SK-N-SH treated with all-trans-retinoic acid at 6 μM for 48 hours (cell line): ENCODE data around the gene PDE1A.

ENCODE experiments used
- ARNTL ChIP-seq: fragments of 450-650 bp; formaldehyde crosslinking; IDR thresholded peaks from 2 replicates; pipeline ENCODE4 v1.5.0; 2020; ENCODE audit warnings: low read depth, mild to moderate bottlenecking, moderate library complexity, borderline replicate concordance
- BACH2 ChIP-seq: fragments of 250-450 bp; sonication (Bioruptor Pico); IDR thresholded peaks from 2 replicates; pipeline ENCODE4 v1.9.0; 2021; ENCODE audit warnings: mild to moderate bottlenecking, borderline replicate concordance
- CREB5 ChIP-seq: fragments of 250-450 bp; sonication (Bioruptor Pico); IDR thresholded peaks from 2 replicates; pipeline ENCODE4 v1.5.1; 2020; ENCODE audit warnings: low read depth, mild to moderate bottlenecking, moderate library complexity
- OSR1 ChIP-seq: fragments of 250-450 bp; sonication (Bioruptor Pico); IDR thresholded peaks from 2 replicates; pipeline ENCODE4 v1.8.0; 2022; ENCODE audit warnings: moderate library complexity, mild to moderate bottlenecking, inconsistent platforms
- PATZ1 ChIP-seq: fragments of 250-450 bp; sonication (Bioruptor Pico); IDR thresholded peaks from 2 replicates; pipeline ENCODE4 v1.8.0; 2020; ENCODE audit warnings: mild to moderate bottlenecking, moderate library complexity, borderline replicate concordance
- POU6F1 ChIP-seq: fragments of 250-450 bp; sonication (Bioruptor Pico); IDR thresholded peaks from 2 replicates; pipeline ENCODE4 v1.8.0; 2021; ENCODE audit warnings: low read depth, mild to moderate bottlenecking, moderate library complexity, borderline replicate concordance
- RARB ChIP-seq: fragments of 250-450 bp; sonication (Bioruptor Pico); IDR thresholded peaks from 2 replicates; pipeline ENCODE4 v1.8.0; 2021; ENCODE audit warnings: mild to moderate bottlenecking, moderate library complexity
- TCF4 ChIP-seq: fragments of 250-450 bp; sonication (Bioruptor Pico); IDR thresholded peaks from 2 replicates; pipeline ENCODE4 v1.8.0; 2021; ENCODE audit warnings: mild to moderate bottlenecking, moderate library complexity, borderline replicate concordance
- TOX ChIP-seq: fragments of 250-450 bp; sonication (Bioruptor Pico); IDR thresholded peaks from 2 replicates; pipeline ENCODE4 v1.8.0; 2021; ENCODE audit warnings: mild to moderate bottlenecking, moderate library complexity, borderline replicate concordance
- ZC3H10 ChIP-seq: fragments of 250-450 bp; sonication (Bioruptor Pico); IDR thresholded peaks from 2 replicates; pipeline ENCODE4 v1.5.1; 2021; ENCODE audit warnings: mild to moderate bottlenecking, moderate library complexity
- ZFP3 ChIP-seq: fragments of 250-450 bp; sonication (Bioruptor Pico); IDR thresholded peaks from 2 replicates; pipeline ENCODE4 v1.5.0; 2020; ENCODE audit warnings: mild to moderate bottlenecking, moderate library complexity
- ZFP30 ChIP-seq: fragments of 450-650 bp; formaldehyde crosslinking; IDR thresholded peaks from 2 replicates; pipeline ENCODE4 v1.5.0; 2022; ENCODE audit warnings: mild to moderate bottlenecking, moderate library complexity
- ZNF565 ChIP-seq: fragments of 450-650 bp; formaldehyde crosslinking; conservative IDR thresholded peaks from 2 replicates; pipeline ENCODE4 v1.5.0; 2020; ENCODE audit warnings: low read depth, mild to moderate bottlenecking, moderate library complexity
- ZNF8 ChIP-seq: fragments of 450-650 bp; formaldehyde crosslinking; IDR thresholded peaks from 2 replicates; pipeline ENCODE4 v1.5.0; 2020; ENCODE audit warnings: mild to moderate bottlenecking, moderate library complexity

- TF ChIP-seq OSR1 (CRISPR knock-in tag) (no peak), ZFP30 (CRISPR knock-in tag) (no peak), TOX (no peak), ZC3H10 (CRISPR knock-in tag) (no peak), ZNF8 (CRISPR knock-in tag) (no peak), RARB (CRISPR knock-in tag) (no peak), ZNF565 (CRISPR knock-in tag) (no peak), ZFP3 (CRISPR knock-in tag) (no peak), TCF4 (CRISPR knock-in tag) (no peak), CREB5 (CRISPR knock-in tag) (no peak), BACH2 (CRISPR knock-in tag) (no peak), ARNTL (CRISPR knock-in tag) (no peak), PATZ1 (no peak), POU6F1 (no peak)
These were observed 11.1 kb downstream of the PDE1A start for GRCh38 chr2:182415771-182416170.
